CD14-positive monocyte (primary cell): Measurements from ENCODE around the gene MICOS13. TPM values are rescaled to one million over a fixed set of nuclear protein-coding genes. Genes with fewer than 3 reads are reported as not detected.

Experiments used
- DNase-seq, 3 donors: peaks; one replicate each; pipeline ENCODE4 v3.0.0-alpha.2; 2011 to 2022
- H2AFZ ChIP-seq: 2 replicates; pipeline ENCODE4 v1.6.0; 2012; ENCODE audit warnings: mild to moderate bottlenecking, low read depth, low read length, inconsistent platforms; ENCODE audit not compliant: insufficient read depth, poor library complexity, severe bottlenecking
- H3K27ac ChIP-seq, 2 donors: 1 replicate in 1 of 2; 2 replicates in 1 of 2; pipeline ENCODE4 v1.5.1; 2012 to 2013; ENCODE audit warnings: low read length in 2 of 2, control low read depth in 1 of 2, inconsistent platforms in 1 of 2, low read depth in 1 of 2, mild to moderate bottlenecking in 1 of 2
- H3K27me3 ChIP-seq, 2 donors: one replicate each; pipeline versions ENCODE4 v1.6.0 to v1.6.1; 2011 to 2013; ENCODE audit warnings: low read length in 2 of 2; ENCODE audit not compliant: control insufficient read depth in 2 of 2, insufficient read depth in 2 of 2
- H3K36me3 ChIP-seq, 2 donors: replicated peaks in 1 of 2; 1 replicate in 1 of 2; 2 replicates in 1 of 2; pipeline versions ENCODE4 v1.5.1 to v1.6.1; 2012 to 2013; ENCODE audit warnings: low read length in 2 of 2, control low read depth in 1 of 2, inconsistent platforms in 1 of 2, mild to moderate bottlenecking in 1 of 2; ENCODE audit not compliant: insufficient read depth in 2 of 2, control insufficient read depth in 1 of 2
- H3K4me1 ChIP-seq, 2 donors: 1 replicate in 1 of 2; 2 replicates in 1 of 2; pipeline versions ENCODE4 v1.5.1 to v1.6.1; 2012 to 2013; ENCODE audit warnings: low read length in 2 of 2, control low read depth in 1 of 2, inconsistent platforms in 1 of 2, mild to moderate bottlenecking in 1 of 2, moderate library complexity in 1 of 2; ENCODE audit not compliant: insufficient read depth in 2 of 2, control insufficient read depth in 1 of 2
- H3K4me2 ChIP-seq: replicated peaks from 2 replicates; pipeline ENCODE3; 2012; ENCODE audit warnings: low read length, moderate library complexity, mild to moderate bottlenecking; ENCODE audit not compliant: poor library complexity, severe bottlenecking; ENCODE audit errors: extremely low read depth
- H3K4me3 ChIP-seq, 3 experiments: fragments of 200-600 bp in 1 of 3; sonication (generic) in 1 of 3; replicated peaks in 1 of 3; 1 replicate in 2 of 3; 2 replicates in 1 of 3; pipeline ENCODE4 v1.5.1; 2011 to 2013; ENCODE audit warnings: low read length in 3 of 3, mild to moderate bottlenecking in 3 of 3, control low read depth in 2 of 3, low read depth in 2 of 3, inconsistent platforms in 1 of 3, moderate library complexity in 1 of 3
- H3K79me2 ChIP-seq: 2 replicates; pipeline ENCODE4 v1.6.0; 2012; ENCODE audit warnings: mild to moderate bottlenecking, control low read depth, inconsistent platforms, low read length, moderate library complexity; ENCODE audit not compliant: insufficient read depth
- H3K9ac ChIP-seq: 2 replicates; pipeline ENCODE4 v1.6.0; 2017; ENCODE audit warnings: low read length, mild to moderate bottlenecking; ENCODE audit not compliant: insufficient read depth, poor library complexity, severe bottlenecking
- H3K9me3 ChIP-seq, 2 donors: replicated peaks in 1 of 2; 1 replicate in 1 of 2; 2 replicates in 1 of 2; pipeline versions ENCODE4 v1.5.1 to v1.6.1; 2012 to 2013; ENCODE audit warnings: low read length in 2 of 2, control low read depth in 1 of 2; ENCODE audit not compliant: control insufficient read depth in 1 of 2, insufficient read depth in 1 of 2
- H4K20me1 ChIP-seq: 2 replicates; pipeline ENCODE4 v1.6.0; 2012; ENCODE audit warnings: mild to moderate bottlenecking, low read length, control low read depth, moderate library complexity; ENCODE audit not compliant: insufficient read depth
- H3K27ac Mint-ChIP-seq, 7 donors: one replicate each; pipeline ENCODE4 v1.8.0; 2020; ENCODE audit warnings: mild to moderate bottlenecking in 7 of 7, mixed read lengths in 7 of 7, moderate library complexity in 6 of 7, inconsistent platforms in 2 of 7
- H3K27me3 Mint-ChIP-seq, 3 donors: one replicate each; pipeline ENCODE4 v1.8.0; 2021 to 2022; ENCODE audit warnings: low read depth in 3 of 3, mild to moderate bottlenecking in 3 of 3, mixed read lengths in 3 of 3, moderate library complexity in 3 of 3, inconsistent platforms in 1 of 3
- H3K36me3 Mint-ChIP-seq, 2 donors: one replicate each; pipeline ENCODE4 v1.8.0; 2020; ENCODE audit warnings: mixed read lengths in 2 of 2, inconsistent platforms in 1 of 2, mild to moderate bottlenecking in 1 of 2
- H3K4me1 Mint-ChIP-seq: one replicate; pipeline ENCODE4 v1.8.0; 2020; ENCODE audit warnings: mild to moderate bottlenecking, mixed read lengths
- H3K4me3 Mint-ChIP-seq, 2 donors: one replicate each; pipeline ENCODE4 v1.8.0; 2020; ENCODE audit warnings: mild to moderate bottlenecking in 2 of 2, mixed read lengths in 2 of 2, moderate library complexity in 1 of 2
- H3K9me3 Mint-ChIP-seq, 7 donors: one replicate each; pipeline ENCODE4 v1.8.0; 2020 to 2022; ENCODE audit warnings: mixed read lengths in 7 of 7, mild to moderate bottlenecking in 6 of 7, moderate library complexity in 6 of 7, inconsistent platforms in 2 of 7
- CTCF ChIP-seq: fragments of 200-600 bp; IDR thresholded peaks from one replicate; pipeline ENCODE4 v1.8.0; 2022; ENCODE audit warnings: antibody characterized with exemption, mild to moderate bottlenecking
- WGBS: methylation state at CpG from one replicate; pipeline ENCODE4 v1.1.5; 2013; ENCODE audit warnings: missing lambda C conversion rate; ENCODE audit not compliant: insufficient coverage; 5-methylcytosine and 5-hydroxymethylcytosine counted together
- intact Hi-C, 2 donors: fragments of 100-400 bp; cut with micrococcal nuclease; formaldehyde crosslinking; loops; one replicate each; pipeline versions ENCODE4 v1.15.0 to v1.15.1; 2023
- polyA plus RNA-seq, 3 donors: library from polyadenylated mRNA; depleted of rRNA in 1 of 3; unstranded in 2 of 3; stranded (reverse) in 1 of 3; fragments of 300-500 nt in 2 of 3; fragments of >200 nt in 1 of 3; fragmentation: Illumina TruSeq in 2 of 3; gene quantifications; 1 replicate in 2 of 3; 2 replicates in 1 of 3; pipeline ENCODE4 v1.2.3, GENCODE V29; 2012 to 2021

MICOS13 gene
- polyA plus RNA-seq, 3 donors: 22.5 to 82.7 (median 78.6) TPM

- H3K27me3 ChIP-seq: no peaks in the 10 kb centered on the region
- H3K27me3 Mint-ChIP-seq: no peaks in the 10 kb centered on the region
- no peak for TF ChIP-seq CTCF
- H3K4me3 Mint-ChIP-seq: no peak overlapping the region
- H3K4me1 ChIP-seq: peaks cover 8 to 12% of the 10 kb centered on the region in 2 donors
- H4K20me1 ChIP-seq: peaks cover 100% of the 10 kb centered on the region
- H3K79me2 ChIP-seq: peaks cover 100% of the 10 kb centered on the region
- no peak overlapping the region for H3K27ac ChIP-seq
- H3K9me3 ChIP-seq: no peaks in the 10 kb centered on the region
- H3K27ac Mint-ChIP-seq: peak overlapping the region in 4 of 7 donors; percentile 14 to 38 (median 28)
- no peak overlapping the region for H3K4me2 ChIP-seq
- WGBS: 98% methylated on average over 4 of the region's 6 CpGs
- DNase-seq: no peak
- H3K9ac ChIP-seq: no peak overlapping the region
- no peak overlapping the region for H2AFZ ChIP-seq
- peaks cover 29% of the 10 kb centered on the region for H3K4me1 Mint-ChIP-seq
- H3K36me3 ChIP-seq: peaks cover 7 to 57% of the 10 kb centered on the region in 2 donors
- no peaks in the 10 kb centered on the region for H3K9me3 Mint-ChIP-seq
- no peak overlapping the region for H3K4me3 ChIP-seq
- intact Hi-C loops: no loop called here
- H3K36me3 Mint-ChIP-seq: peaks cover 23 to 60% of the 10 kb centered on the region in 2 donors
These were observed 44.9 kb downstream of the MICOS13 start for GRCh38 chr19:5635427-5635826.

DNA sequence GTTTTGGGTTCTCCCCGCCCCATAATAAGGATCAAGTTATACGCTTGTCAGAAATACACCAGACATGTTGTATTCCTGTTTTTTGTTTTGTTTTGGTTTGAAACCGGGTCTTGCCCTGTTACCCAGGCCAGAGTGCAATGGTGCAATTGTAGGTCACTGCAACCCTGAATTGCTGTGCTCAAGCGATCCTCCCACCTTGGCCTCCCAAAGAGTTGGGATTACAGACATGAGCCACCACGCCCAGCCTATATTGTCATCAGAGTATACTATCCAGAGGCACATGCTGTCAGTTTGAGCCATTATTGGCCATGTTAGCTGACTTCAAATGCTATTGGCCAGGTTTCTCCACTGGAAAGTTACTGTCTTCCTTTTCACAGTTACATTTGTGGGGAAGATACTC lies 47.7 kb downstream of the MICOS13 start:
- Mint-ChIP-seq H3K27ac (peak overlapping the region in 5 of 7 donors; percentile 9 to 55 (median 33)), H3K4me3 (no peak overlapping the region), H3K9me3 (no peaks in the 10 kb centered on the region), H3K27me3 (peaks cover 0 to 2% (median 0%) of the 10 kb centered on the region in 3 donors), H3K36me3 (peaks cover 27 to 71% of the 10 kb centered on the region in 2 donors), H3K4me1 (peaks cover 42% of the 10 kb centered on the region)
- H3K27me3 ChIP-seq: no peaks in the 10 kb centered on the region
- H3K36me3 ChIP-seq: peaks cover 13 to 62% of the 10 kb centered on the region in 2 donors
- H3K9ac ChIP-seq: no peak overlapping the region
- DNase-seq: no peak
- H3K27ac ChIP-seq: peak overlapping the region in 1 of 2 donors; percentile 46
- no peak overlapping the region for H2AFZ ChIP-seq
- TF ChIP-seq CTCF: no peak
- no peak overlapping the region for H3K4me2 ChIP-seq
- WGBS: 92% methylated on average over 2 of the region's 5 CpGs
- H3K9me3 ChIP-seq: no peaks in the 10 kb centered on the region
- peaks cover 100% of the 10 kb centered on the region for H4K20me1 ChIP-seq
- peaks cover 100% of the 10 kb centered on the region for H3K79me2 ChIP-seq
- intact Hi-C loops: no loop called here
- no peak overlapping the region for H3K4me3 ChIP-seq
- H3K4me1 ChIP-seq: peaks cover 24 to 33% of the 10 kb centered on the region in 2 donors
